Pulmonary artery endothelial cell (primary cell): ENCODE data around the gene IREB2. TPM values are rescaled to one million over a fixed set of nuclear protein-coding genes. Genes with fewer than 3 reads are reported as not detected.

Source experiments
- DNase-seq: peaks from one replicate; pipeline ENCODE4 v3.0.0-alpha.2; 2011; ENCODE audit warnings: low read depth, low spot score
- total RNA-seq: library from RNA; depleted of rRNA; stranded (reverse); fragments of >200 nt; gene quantifications from 2 replicates; pipeline ENCODE4 v1.2.3, GENCODE V29; 2014

Gene IREB2
- total RNA-seq, 1 donor from 2014 or later = 23.5 TPM

DNA sequence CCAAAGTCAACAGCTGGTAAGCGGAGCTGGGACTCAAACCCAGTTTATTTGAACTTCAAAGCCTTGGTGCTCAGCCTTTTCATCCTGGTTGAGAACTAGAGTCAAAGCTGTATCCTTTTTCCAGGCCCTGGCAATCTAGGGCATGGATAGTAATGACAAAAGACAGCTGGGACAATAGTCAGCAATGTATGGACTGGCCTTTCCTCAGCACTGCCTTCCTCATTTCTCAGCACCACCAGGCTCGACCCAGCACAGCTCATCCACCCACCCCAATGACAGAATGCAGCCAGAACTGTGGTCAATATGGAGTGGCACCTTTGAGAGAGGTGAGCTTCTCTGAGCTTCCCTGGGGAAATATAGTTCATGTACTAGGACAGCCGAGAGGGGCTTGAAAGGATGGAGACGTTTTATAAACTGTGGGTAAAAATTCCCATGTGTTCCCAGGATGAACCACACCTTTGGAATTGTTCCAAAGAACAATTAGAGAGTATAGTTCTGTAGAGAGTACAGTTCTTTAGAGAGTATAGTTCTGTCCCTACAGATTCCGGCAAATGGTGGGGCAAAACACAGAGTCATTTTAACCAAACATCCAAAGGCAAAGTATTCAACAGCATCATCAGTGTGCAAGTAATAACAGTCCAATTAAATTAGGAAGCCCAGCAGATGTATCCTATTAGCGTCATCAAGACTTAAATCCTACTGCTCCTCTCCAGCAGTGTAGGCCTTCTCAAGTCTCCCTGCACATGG lies 30.2 kb upstream of the IREB2 start:
- no peak for DNase-seq

DNA sequence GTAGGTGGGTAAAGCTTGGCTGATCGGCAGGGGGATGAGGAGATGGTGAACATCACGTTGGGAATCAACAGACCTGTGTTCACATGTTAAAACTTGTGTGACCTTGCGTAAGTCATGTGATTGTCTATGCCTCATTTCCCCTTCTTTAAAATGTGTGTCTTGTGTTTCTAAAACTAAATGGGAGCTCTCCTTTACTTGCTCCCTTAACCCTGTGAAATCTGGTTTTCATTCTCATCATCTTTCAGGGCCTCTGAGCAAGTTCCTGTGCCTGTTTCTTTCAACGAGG lies 29.7 kb upstream of the IREB2 start:
- DNase-seq = no peak

GRCh38 chr15:78408961-78409360 lies 29.1 kb upstream of the IREB2 start:
- DNase-seq = no peak

DNA sequence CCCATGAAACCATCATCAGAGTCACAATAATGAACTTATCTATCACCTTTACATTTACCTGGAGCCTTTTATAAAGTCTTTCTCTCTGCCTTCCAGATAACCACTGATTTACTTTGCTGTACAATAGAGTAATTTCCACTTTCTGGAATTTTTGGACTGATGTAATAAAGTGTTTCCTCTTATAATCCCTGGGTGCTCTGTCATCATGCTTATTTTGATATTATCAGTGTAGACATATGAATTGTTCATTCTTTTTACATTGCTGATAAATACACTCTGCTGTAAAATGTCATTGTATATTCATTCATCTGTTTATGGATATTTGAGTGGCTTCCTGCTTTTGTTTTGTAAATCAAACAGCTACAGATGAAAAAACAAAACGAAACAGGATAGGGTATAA lies 27.0 kb upstream of the IREB2 start:
- DNase-seq = no peak

DNA sequence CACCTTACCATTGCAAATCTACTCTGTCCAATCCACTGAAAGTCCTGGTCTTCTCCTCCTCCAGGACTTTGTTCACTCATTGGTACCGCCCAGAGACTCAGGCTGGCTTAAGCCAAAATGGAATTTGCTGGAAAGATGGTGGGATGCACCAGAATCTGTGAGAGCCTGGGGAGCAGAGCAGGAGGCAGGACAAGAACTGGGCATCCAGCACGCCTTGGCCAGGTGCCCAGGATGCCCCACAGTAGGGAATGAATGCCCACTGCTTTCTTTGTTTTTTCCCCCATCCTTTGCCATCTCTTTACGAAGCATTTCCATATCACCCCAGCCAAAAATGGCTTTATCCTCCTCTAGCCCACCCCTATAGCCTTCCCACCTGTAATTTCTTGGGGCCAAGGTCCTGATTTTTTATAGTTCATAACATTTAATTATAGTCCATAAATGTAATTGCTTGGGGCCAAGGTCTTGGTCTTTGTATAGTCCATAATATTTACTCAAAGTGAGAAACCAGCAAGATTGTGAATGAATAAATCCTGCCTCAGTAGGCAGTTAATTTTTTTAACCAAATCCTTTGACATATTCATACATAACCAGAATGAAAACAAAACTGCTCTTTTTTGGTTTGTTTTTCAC lies 23.3 kb upstream of the IREB2 start:
- no peak for DNase-seq

DNA sequence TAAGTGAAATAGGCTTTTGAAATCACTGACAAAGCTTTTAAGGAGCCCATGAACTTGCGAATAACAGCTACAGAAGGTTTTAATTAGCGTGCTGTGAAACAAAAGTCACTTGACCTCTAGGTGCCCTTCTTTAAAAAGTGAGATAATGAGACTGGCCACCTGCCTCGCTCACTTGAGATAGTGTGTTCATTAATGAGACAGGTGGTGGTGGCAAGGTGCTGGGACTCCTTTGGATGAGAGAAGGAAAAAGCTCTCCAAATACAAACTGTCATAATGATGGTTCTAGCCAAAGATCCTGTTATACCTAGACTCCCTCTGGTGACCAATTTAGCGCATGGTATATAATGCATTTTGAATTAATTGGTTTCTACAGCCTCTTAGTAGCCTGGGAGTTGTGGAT lies 22.7 kb upstream of the IREB2 start:
- no peak for DNase-seq

GRCh38 chr15:78417754-78418630 lies 20.0 kb upstream of the IREB2 start:
- DNase-seq = no peak

- DNase-seq = no peak
Observed at GRCh38 chr15:78418686-78419085, 19.3 kb upstream of the IREB2 start.

DNA sequence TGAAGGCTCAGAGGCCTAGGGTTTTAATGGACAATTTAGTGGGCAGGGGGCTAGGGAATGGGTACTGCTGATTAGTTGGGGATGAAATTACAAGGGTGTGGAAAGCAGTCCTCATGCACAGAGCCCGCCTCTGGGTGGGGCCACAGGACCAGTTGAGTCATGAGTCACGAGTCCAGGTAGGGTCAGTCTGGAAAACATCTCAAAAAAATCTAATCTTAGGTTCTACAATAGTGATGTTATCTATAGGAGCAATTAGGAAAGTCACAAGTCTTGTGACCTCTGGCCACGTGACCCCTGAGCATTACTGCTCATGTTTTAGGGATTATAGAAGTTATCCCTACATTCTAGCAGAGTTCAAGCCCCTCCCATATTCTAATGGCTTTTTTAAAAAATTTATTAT lies 18.6 kb upstream of the IREB2 start:
- no peak for DNase-seq

DNA sequence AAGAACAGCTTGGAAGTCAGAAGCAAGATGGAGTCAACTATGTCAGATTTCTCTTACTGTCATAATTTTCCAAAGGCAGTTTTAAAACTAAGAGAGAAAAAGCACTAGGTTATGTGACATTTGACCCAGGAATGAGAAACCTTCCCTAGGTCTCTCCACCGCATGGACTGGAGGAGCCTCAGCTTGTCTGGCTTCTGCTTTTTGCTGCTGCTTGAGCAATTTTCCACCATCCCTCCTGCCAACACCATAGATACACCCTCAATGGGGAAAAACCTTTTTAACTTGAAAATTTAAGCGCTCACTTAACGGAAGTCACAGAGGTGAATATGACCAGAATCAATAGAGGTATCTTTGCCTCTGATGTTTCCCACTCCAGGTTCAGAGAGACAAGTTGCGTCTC lies 17.8 kb upstream of the IREB2 start:
- no peak for DNase-seq

GRCh38 chr15:78420766-78421165 lies 17.2 kb upstream of the IREB2 start:
- no peak for DNase-seq

- no peak for DNase-seq
Observed at GRCh38 chr15:78421238-78421965, 16.6 kb upstream of the IREB2 start.

DNA sequence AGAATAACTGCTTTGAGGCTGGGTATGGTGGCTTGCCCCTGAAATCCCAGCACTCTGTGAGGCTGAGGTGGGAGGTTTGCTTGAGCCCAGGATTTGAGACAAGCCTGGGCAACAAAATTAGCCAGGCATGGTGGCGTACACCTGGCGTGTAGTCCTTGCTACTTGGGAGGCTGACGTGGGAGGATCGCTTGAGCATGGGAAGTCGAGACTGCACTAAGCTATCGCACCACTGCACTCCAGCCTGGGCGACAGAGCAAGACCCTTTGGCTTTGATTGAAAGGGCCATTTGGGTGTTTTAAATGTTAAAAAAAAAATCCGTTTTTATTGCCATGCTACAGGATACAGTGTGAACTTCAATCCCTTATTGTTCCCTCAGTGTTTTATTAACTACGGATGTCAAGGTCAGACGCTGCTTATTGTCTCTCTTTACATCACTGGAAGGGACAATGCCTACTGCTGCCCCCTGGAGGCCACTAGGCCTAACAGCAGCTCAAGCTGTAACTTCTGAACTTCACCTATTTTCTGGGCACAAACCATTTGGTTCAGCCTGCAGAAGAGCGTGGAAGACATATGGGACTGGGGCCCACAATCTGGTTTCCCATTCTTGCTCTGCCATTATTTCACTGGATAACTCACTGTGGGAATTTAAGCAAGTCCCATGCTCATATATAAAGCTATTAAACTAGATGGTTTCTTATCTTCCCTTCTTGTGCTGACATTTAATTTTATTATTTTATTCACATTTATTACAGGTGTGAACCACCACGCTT lies 15.3 kb upstream of the IREB2 start:
- DNase-seq = no peak

GRCh38 chr15:78424673-78425072 lies 13.3 kb upstream of the IREB2 start:
- DNase-seq = no peak

GRCh38 chr15:78425643-78426042 lies 12.4 kb upstream of the IREB2 start:
- DNase-seq = no peak

- no peak for DNase-seq
Observed at GRCh38 chr15:78426300-78426699, 11.7 kb upstream of the IREB2 start.

DNA sequence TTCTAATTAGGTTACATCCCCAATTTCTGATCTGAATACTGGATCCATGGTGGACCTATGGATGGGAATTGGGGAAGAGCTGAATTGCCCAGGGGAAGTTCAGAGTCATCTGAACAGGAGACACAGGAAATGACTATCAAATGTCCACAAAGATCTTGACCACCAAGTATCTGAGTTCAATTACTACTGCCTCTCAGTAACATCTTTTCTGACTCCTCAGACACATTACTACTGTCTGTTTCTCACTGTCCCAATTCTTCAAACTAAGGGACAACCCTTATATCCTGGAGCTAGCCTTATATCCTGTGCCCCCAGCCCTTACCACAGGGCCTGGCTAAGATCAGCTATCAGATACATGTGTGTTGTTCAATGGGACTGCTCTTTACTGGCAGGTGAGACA lies 10.1 kb upstream of the IREB2 start:
- no peak for DNase-seq

DNA sequence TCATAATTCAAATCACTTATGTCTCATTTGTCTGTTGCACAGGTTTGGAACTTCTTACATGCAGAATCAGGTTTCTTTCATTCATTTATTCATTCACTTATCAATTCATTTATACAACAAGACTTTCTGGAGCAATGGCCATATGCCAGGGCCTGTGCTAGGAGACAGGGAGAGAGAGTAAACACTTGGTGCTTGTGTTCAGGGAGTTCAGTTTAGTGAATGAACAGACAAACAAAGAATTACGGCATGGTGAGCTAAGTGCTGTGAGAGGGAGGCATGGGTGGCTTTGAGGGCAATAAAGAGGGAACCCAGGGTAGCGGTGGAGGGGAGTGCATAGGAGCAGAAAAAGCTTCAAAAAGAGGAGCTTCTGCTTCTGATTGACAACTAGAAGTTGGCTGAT lies 8.5 kb upstream of the IREB2 start:
- no peak for DNase-seq

DNA sequence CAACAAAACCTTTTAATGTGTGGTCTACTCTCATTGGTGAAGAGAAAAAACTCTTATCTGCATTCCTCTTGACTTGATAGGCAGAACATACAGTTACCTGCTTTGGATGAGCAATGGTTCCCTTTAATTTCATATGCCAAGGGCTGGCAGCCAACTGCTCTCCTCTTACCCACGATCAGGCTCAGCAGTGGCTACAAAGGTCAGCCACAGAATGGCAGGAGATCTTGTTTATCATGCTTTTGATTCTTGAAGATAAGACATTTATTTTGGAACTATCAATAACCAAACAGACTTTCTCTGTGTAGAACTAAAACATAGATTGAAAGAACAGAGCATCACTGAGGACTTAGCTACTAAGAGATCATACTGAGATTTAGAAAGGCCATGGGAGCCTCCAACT lies 6.1 kb upstream of the IREB2 start:
- DNase-seq = no peak

- DNase-seq = no peak
Observed at GRCh38 chr15:78432664-78433063, 5.4 kb upstream of the IREB2 start.

DNA sequence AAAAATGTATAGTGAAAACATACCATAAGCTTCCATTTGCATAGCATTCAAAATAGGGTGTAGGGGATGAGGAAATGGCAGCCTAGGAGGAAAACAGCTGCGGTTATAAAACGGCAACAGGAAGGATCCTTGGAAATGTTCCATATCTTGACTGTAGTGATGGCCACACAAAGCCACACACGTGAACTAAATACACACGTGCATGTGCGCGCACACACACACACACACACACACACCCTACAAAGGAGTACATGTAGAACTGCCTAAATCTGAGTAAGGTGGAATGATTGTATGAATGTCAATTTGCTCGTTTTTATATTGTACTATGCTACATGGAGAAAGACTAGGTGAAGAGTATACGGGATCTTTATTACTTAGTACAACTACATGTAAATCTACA lies 3.9 kb upstream of the IREB2 start:
- no peak for DNase-seq
